Karpas-422 (cell line): ENCODE measurements around the gene HOXC11. TPM values are rescaled to one million over a fixed set of nuclear protein-coding genes. Genes with fewer than 3 reads are reported as not detected.
A peak's percentile ranks its signal among the peaks of the same experiment; 100 is the strongest.

ENCODE experiments used
- DNase-seq: peaks from one replicate; pipeline ENCODE4 v3.0.0-alpha.2; 2015
- H2AFZ ChIP-seq: fragments of 200-600 bp; sonication (generic); 2 replicates; pipeline ENCODE4 v1.6.1; 2014; ENCODE audit warnings: antibody characterized with exemption, low read length, mixed read lengths
- H3K27ac ChIP-seq: fragments of 200-600 bp; sonication (generic); 2 replicates; pipeline ENCODE4 v1.5.1; 2014; ENCODE audit warnings: mild to moderate bottlenecking, low read length, moderate library complexity
- H3K27me3 ChIP-seq: fragments of 200-600 bp; sonication (generic); 2 replicates; pipeline ENCODE4 v1.6.1; 2014; ENCODE audit warnings: low read length, mixed read lengths
- H3K36me3 ChIP-seq: fragments of 200-600 bp; sonication (generic); 2 replicates; pipeline ENCODE4 v1.6.1; 2014; ENCODE audit warnings: low read length, mixed read lengths; ENCODE audit not compliant: insufficient read depth
- H3K4me1 ChIP-seq: fragments of 200-600 bp; sonication (generic); 2 replicates; pipeline ENCODE4 v1.6.1; 2014; ENCODE audit warnings: mild to moderate bottlenecking, low read length, mixed read lengths
- H3K4me2 ChIP-seq: fragments of 200-600 bp; sonication (generic); 2 replicates; pipeline ENCODE4 v1.6.1; 2014; ENCODE audit warnings: low read length, low read depth, mild to moderate bottlenecking; ENCODE audit not compliant: poor library complexity, severe bottlenecking
- H3K4me3 ChIP-seq: fragments of 200-600 bp; sonication (generic); 2 replicates; pipeline ENCODE4 v1.5.1; 2014; ENCODE audit warnings: mild to moderate bottlenecking, antibody characterized with exemption, low read length, mixed read lengths
- H3K79me2 ChIP-seq: fragments of 200-600 bp; sonication (generic); 2 replicates; pipeline ENCODE4 v1.6.1; 2014; ENCODE audit warnings: mild to moderate bottlenecking, low read length, mixed read lengths
- H3K9ac ChIP-seq: fragments of 200-600 bp; sonication (generic); 2 replicates; pipeline ENCODE4 v1.6.0; 2014; ENCODE audit warnings: low read length
- H3K9me2 ChIP-seq: fragments of 200-600 bp; sonication (generic), shearing (Covaris generic); replicated peaks from 2 replicates; pipeline ENCODE4 v1.6.0; 2014; ENCODE audit warnings: mild to moderate bottlenecking, low read length, moderate library complexity; ENCODE audit not compliant: insufficient read depth
- H3K9me3 ChIP-seq: fragments of 300-700, 200-600 bp; sonication (generic); 2 replicates; pipeline ENCODE4 v1.6.1; 2014; ENCODE audit warnings: low read length, mixed read lengths
- H4K20me1 ChIP-seq: fragments of 200-600 bp; sonication (generic); 2 replicates; pipeline ENCODE4 v1.6.1; 2014; ENCODE audit warnings: mild to moderate bottlenecking, antibody characterized with exemption, low read length, low read depth; ENCODE audit not compliant: insufficient read depth
- total RNA-seq: library from RNA; depleted of rRNA; stranded (reverse); fragments of >200 nt; shearing (Covaris generic); gene quantifications from 2 replicates; pipeline ENCODE4 v1.2.3, GENCODE V29; 2014; ENCODE audit warnings: low replicate concordance

HOXC11 gene
- total RNA-seq, 1 experiment from 2014 or later = not detected

- H3K9me3 ChIP-seq = no peaks in the 10 kb centered on the region
- H3K4me3 ChIP-seq = no peak overlapping the region
- no peak for DNase-seq
- no peaks in the 10 kb centered on the region for H4K20me1 ChIP-seq
- no peaks in the 10 kb centered on the region for H3K27me3 ChIP-seq
- no peaks in the 10 kb centered on the region for H3K9me2 ChIP-seq
- H3K36me3 ChIP-seq = no peaks in the 10 kb centered on the region
- H3K27ac ChIP-seq = no peak overlapping the region
- no peaks in the 10 kb centered on the region for H3K79me2 ChIP-seq
- no peak overlapping the region for H2AFZ ChIP-seq
- no peak overlapping the region for H3K4me2 ChIP-seq
- no peak overlapping the region for H3K9ac ChIP-seq
- peaks cover 6% of the 10 kb centered on the region for H3K4me1 ChIP-seq
Observed at GRCh38 chr12:53983568-53983949, 10.6 kb downstream of the HOXC11 start.

GRCh38 chr12:53983950-53984572 lies 11.1 kb downstream of the HOXC11 start:
- Histone ChIP-seq H3K9me2 (no peaks in the 10 kb centered on the region), H3K27ac (no peak overlapping the region), H3K4me1 (peaks cover 11% of the 10 kb centered on the region), H2AFZ (no peak overlapping the region), H3K79me2 (no peaks in the 10 kb centered on the region), H3K9me3 (no peaks in the 10 kb centered on the region), H3K9ac (no peak overlapping the region), H3K4me3 (no peak overlapping the region; the same call in 1 of the 2 replicates), H3K27me3 (no peaks in the 10 kb centered on the region), H4K20me1 (no peaks in the 10 kb centered on the region), H3K4me2 (no peak overlapping the region), H3K36me3 (no peaks in the 10 kb centered on the region)
- no peak for DNase-seq

- Histone ChIP-seq H3K79me2 (no peaks in the 10 kb centered on the region), H3K9ac (no peak within 1 kb of the TSS), H3K27ac (no peak within 1 kb of the TSS), H4K20me1 (no peaks in the 10 kb centered on the region), H3K4me1 (peaks cover 19% of the 10 kb centered on the region), H3K27me3 (no peaks in the 10 kb centered on the region), H3K9me3 (no peaks in the 10 kb centered on the region), H3K36me3 (no peaks in the 10 kb centered on the region), H3K9me2 (no peaks in the 10 kb centered on the region), H2AFZ (no peak within 1 kb of the TSS), H3K4me3 (no peak within 1 kb of the TSS; the same call in 1 of the 2 replicates), H3K4me2 (no peak within 1 kb of the TSS)
- peak; percentile 96 for DNase-seq
Observed at GRCh38 chr12:53984901-53985691, 12.2 kb downstream of the HOXC11 start, which contains the start of gene HOXC10. HOXC10 (plus strand) TSS chr12:53985146; CDS start chr12:53985260, 114 bp downstream.

- no peak for DNase-seq
- Histone ChIP-seq H3K79me2 (no peaks in the 10 kb centered on the region), H3K9me3 (no peaks in the 10 kb centered on the region), H3K4me2 (no peak overlapping the region), H3K36me3 (no peaks in the 10 kb centered on the region), H4K20me1 (no peaks in the 10 kb centered on the region), H3K9ac (no peak overlapping the region), H3K27me3 (no peaks in the 10 kb centered on the region), H3K27ac (no peak overlapping the region), H3K4me3 (no peak overlapping the region), H2AFZ (no peak overlapping the region), H3K9me2 (no peaks in the 10 kb centered on the region), H3K4me1 (peaks cover 19% of the 10 kb centered on the region)
Observed at GRCh38 chr12:53985692-53985993, 12.7 kb downstream of the HOXC11 start.

- Histone ChIP-seq H3K4me2 (no peak overlapping the region), H3K9me3 (no peaks in the 10 kb centered on the region), H3K9ac (no peak overlapping the region), H2AFZ (no peak overlapping the region), H3K9me2 (no peaks in the 10 kb centered on the region), H4K20me1 (no peaks in the 10 kb centered on the region), H3K27ac (no peak overlapping the region), H3K4me1 (peaks cover 19% of the 10 kb centered on the region), H3K36me3 (no peaks in the 10 kb centered on the region), H3K79me2 (no peaks in the 10 kb centered on the region), H3K27me3 (no peaks in the 10 kb centered on the region), H3K4me3 (no peak overlapping the region)
- no peak for DNase-seq
Observed at GRCh38 chr12:53985994-53986685, 13.2 kb downstream of the HOXC11 start.

GRCh38 chr12:53986686-53987483 lies 14.0 kb downstream of the HOXC11 start:
- Histone ChIP-seq H3K9me3 (no peaks in the 10 kb centered on the region), H3K79me2 (no peaks in the 10 kb centered on the region)

GRCh38 chr12:53987787-53988230 lies 14.9 kb downstream of the HOXC11 start:
- Histone ChIP-seq H3K9me3 (no peaks in the 10 kb centered on the region), H2AFZ (no peak overlapping the region)

More at GRCh38 chr12:53986686-53987483, 14.0 kb downstream of the HOXC11 start:
- Histone ChIP-seq H3K4me2 (no peak overlapping the region), H2AFZ (no peak overlapping the region), H3K9me2 (no peaks in the 10 kb centered on the region), H3K36me3 (no peaks in the 10 kb centered on the region), H3K9ac (no peak overlapping the region), H3K27ac (no peak overlapping the region), H3K4me3 (no peak overlapping the region), H3K4me1 (peaks cover 19% of the 10 kb centered on the region), H3K27me3 (no peaks in the 10 kb centered on the region), H4K20me1 (no peaks in the 10 kb centered on the region)
- no peak for DNase-seq

More at GRCh38 chr12:53987787-53988230, 14.9 kb downstream of the HOXC11 start:
- no peak overlapping the region for H3K27ac ChIP-seq
- no peaks in the 10 kb centered on the region for H3K36me3 ChIP-seq
- no peaks in the 10 kb centered on the region for H3K9me2 ChIP-seq
- H3K27me3 ChIP-seq = no peaks in the 10 kb centered on the region
- no peak overlapping the region for H3K9ac ChIP-seq
- H4K20me1 ChIP-seq = no peaks in the 10 kb centered on the region
- H3K4me1 ChIP-seq = peaks cover 19% of the 10 kb centered on the region
- no peak overlapping the region for H3K4me2 ChIP-seq
- no peak overlapping the region for H3K4me3 ChIP-seq
- no peak for DNase-seq
- H3K79me2 ChIP-seq = no peaks in the 10 kb centered on the region
